HCT116 (cell line): ENCODE results near the gene SEL1L3.

Experiments used
- ATF3 ChIP-seq: IDR thresholded peaks from 2 replicates; pipeline ENCODE4 v1.6.1; 2012
- CBX3 ChIP-seq: IDR thresholded peaks from 2 replicates; pipeline ENCODE4 v1.6.1; 2012; ENCODE audit warnings: low read depth
- CTCF ChIP-seq, 3 experiments: fragments of 200-600 bp in 1 of 3; sonication (generic) in 1 of 3; IDR thresholded peaks in 2 of 3; conservative IDR thresholded peaks in 1 of 3; 2 replicates each; pipeline ENCODE4 v1.5.1; 2012 to 2017; ENCODE audit warnings: low read depth in 2 of 3, low read length in 2 of 3, antibody characterized with exemption in 1 of 3, borderline replicate concordance in 1 of 3, control low read depth in 1 of 3, mild to moderate bottlenecking in 1 of 3, mixed read lengths in 1 of 3, mixed run types in 1 of 3, moderate library complexity in 1 of 3; ENCODE audit not compliant: insufficient read depth in 1 of 3
- POLR2A ChIP-seq: IDR thresholded peaks from 2 replicates; pipeline ENCODE4 v1.7.0; 2011; ENCODE audit warnings: borderline replicate concordance; ENCODE audit not compliant: insufficient read depth, insufficient read length; ENCODE audit errors: extremely low read depth
- TCF7L2 ChIP-seq: IDR thresholded peaks from 2 replicates; pipeline ENCODE4 v1.7.0; 2011; ENCODE audit warnings: borderline replicate concordance, inconsistent platforms; ENCODE audit not compliant: insufficient read depth, insufficient read length; ENCODE audit errors: extremely low read depth

GRCh38 chr4:25835384-25835783 is 27.4 kb downstream of the SEL1L3 start:
- no peak for TF ChIP-seq CTCF (IDR thresholded peaks at IDR 0.05 in 2 of 3, conservative IDR thresholded peaks at IDR 0.05 in 1 of 3; ENCODE audit: borderline replicate concordance in 1 of 3, insufficient read depth in 1 of 3, low read depth in 2 of 3, low read length in 2 of 3)
- no peak for TF ChIP-seq POLR2A
- no peak for TF ChIP-seq CBX3
- TF ChIP-seq TCF7L2: no peak
- TF ChIP-seq ATF3: no peak
